NCI-H2227 (cell line): ENCODE results near the gene ATG13.
"Not testable (repeated sequence)": the region's sequence is repeated elsewhere in the genome, so short reads cannot be mapped to it uniquely, and the experiment has no call there.

Source experiments
- DNase-seq: peaks from one replicate; lab custom pipeline; 2025; ENCODE audit not compliant: unreplicated experiment; lab: John Stamatoyannopoulos, UW

Gene ATG13

GRCh38 chr11:46642627-46643335 lies 25.4 kb downstream of the ATG13 start:
- no peak for DNase-seq

- DNase-seq = no peak
Measured at GRCh38 chr11:46643531-46643930, 26.2 kb downstream of the ATG13 start.

GRCh38 chr11:46643986-46644385 lies 26.6 kb downstream of the ATG13 start:
- DNase-seq = no peak

- no peak for DNase-seq
Measured at GRCh38 chr11:46649180-46649738, 31.9 kb downstream of the ATG13 start.

- no peak for DNase-seq
Measured at GRCh38 chr11:46655631-46656030, 38.3 kb downstream of the ATG13 start.

GRCh38 chr11:46657186-46657585 lies 39.8 kb downstream of the ATG13 start:
- DNase-seq = no peak

GRCh38 chr11:46658259-46658658 lies 40.9 kb downstream of the ATG13 start:
- no peak for DNase-seq

- no peak for DNase-seq
Measured at GRCh38 chr11:46659908-46660307, 42.6 kb downstream of the ATG13 start.

GRCh38 chr11:46661836-46662235 lies 44.5 kb downstream of the ATG13 start:
- no peak for DNase-seq

- DNase-seq = no peak
Measured at GRCh38 chr11:46662366-46662765, 45.0 kb downstream of the ATG13 start.

- no peak for DNase-seq
Measured at GRCh38 chr11:46663277-46663940, 46.1 kb downstream of the ATG13 start.

- no peak for DNase-seq
Measured at GRCh38 chr11:46664612-46665011, 47.3 kb downstream of the ATG13 start.

- DNase-seq = no peak
Measured at GRCh38 chr11:46665356-46665755, 48.0 kb downstream of the ATG13 start.

GRCh38 chr11:46666516-46666915 lies 49.2 kb downstream of the ATG13 start:
- DNase-seq = no peak

- DNase-seq = no peak
Measured at GRCh38 chr11:46667043-46667481, 49.7 kb downstream of the ATG13 start.

GRCh38 chr11:46668480-46669085 lies 51.2 kb downstream of the ATG13 start:
- DNase-seq = no peak

GRCh38 chr11:46669711-46670139 lies 52.4 kb downstream of the ATG13 start:
- no peak for DNase-seq

- DNase-seq = not testable (repeated sequence)
Measured at GRCh38 chr11:46670521-46670920, 53.2 kb downstream of the ATG13 start.

GRCh38 chr11:46671958-46672315 lies 54.6 kb downstream of the ATG13 start:
- DNase-seq = no peak

- DNase-seq = no peak
Measured at GRCh38 chr11:46672381-46672839, 55.1 kb downstream of the ATG13 start.

GRCh38 chr11:46673713-46674462 lies 56.5 kb downstream of the ATG13 start:
- no peak for DNase-seq
